K562 (cell line): ENCODE results near the gene POFUT2. TPM values are rescaled to one million over a fixed set of nuclear protein-coding genes. Genes with fewer than 3 reads are reported as not detected.

Experiments
- COPS2 ChIP-seq: fragments of 450-650 bp; conservative IDR thresholded peaks from 2 replicates; pipeline ENCODE4 v1.6.1; 2016; ENCODE audit warnings: mild to moderate bottlenecking, moderate library complexity
- ESRRA ChIP-seq: fragments of 450-650 bp; IDR thresholded peaks from 2 replicates; pipeline ENCODE4 v1.6.1; 2014; ENCODE audit warnings: low read depth, mild to moderate bottlenecking, moderate library complexity, borderline replicate concordance
- ETV5 ChIP-seq: sonication (generic); formaldehyde crosslinking; IDR thresholded peaks from 2 replicates; pipeline ENCODE4 v1.4.0; 2020; ENCODE audit warnings: low read depth, mild to moderate bottlenecking, missing genetic modification reagents
- ILF3 ChIP-seq: fragments of 450-650 bp; IDR thresholded peaks from 2 replicates; pipeline ENCODE4 v1.6.1; 2018; ENCODE audit warnings: antibody characterized with exemption, mild to moderate bottlenecking, moderate library complexity, borderline replicate concordance
- MYC ChIP-seq, 2 experiments: fragments of 250-450 bp in 1 of 2; sonication (Bioruptor Pico) in 1 of 2; IDR thresholded peaks; 2 replicates each; pipeline versions ENCODE4 v1.5.1 to v1.6.1; 2012 to 2021; ENCODE audit warnings: low read depth in 2 of 2, borderline replicate concordance in 1 of 2, improper control_type of control experiment in 1 of 2, low read length in 1 of 2, mild to moderate bottlenecking in 1 of 2, moderate library complexity in 1 of 2
- PYGO2 ChIP-seq: fragments of 450-650 bp; IDR thresholded peaks from 2 replicates; pipeline ENCODE4 v1.6.1; 2016; ENCODE audit warnings: mild to moderate bottlenecking, missing genetic modification characterization, moderate library complexity, missing compliant biosample characterization
- TAL1 ChIP-seq: fragments of 450-650 bp; IDR thresholded peaks from 2 replicates; pipeline ENCODE4 v1.6.1; 2016; ENCODE audit warnings: mild to moderate bottlenecking
- TEAD2 ChIP-seq: fragments of 450-650 bp; IDR thresholded peaks from 2 replicates; pipeline ENCODE4 v1.6.1; 2016; ENCODE audit warnings: missing genetic modification characterization, control low read depth, missing compliant biosample characterization
- TGIF2 ChIP-seq: sonication (generic); formaldehyde crosslinking; IDR thresholded peaks from 2 replicates; pipeline ENCODE4 v1.8.1; 2022; ENCODE audit warnings: mild to moderate bottlenecking, missing genetic modification reagents, moderate library complexity
- ZC3H11A ChIP-seq: IDR thresholded peaks from 2 replicates; pipeline ENCODE4 v1.6.1; 2012; ENCODE audit warnings: low read depth, low read length, improper control_type of control experiment
- ZNF133 ChIP-seq: fragments of 250-450 bp; sonication (Bioruptor Pico); IDR thresholded peaks from 2 replicates; pipeline ENCODE4 v1.4.0; 2020; ENCODE audit warnings: mild to moderate bottlenecking
- polyA plus RNA-seq, 8 experiments: library from polyadenylated mRNA; depleted of rRNA in 4 of 8; stranded (reverse) in 5 of 8; unstranded in 3 of 8; fragments of >200 nt; fragmentation: Nextera tagmentation in 2 of 8; fragmentation: Illumina TruSeq in 1 of 8; extraction: Ambion mirVana in 2 of 8; extraction: Trizol in 1 of 8; gene quantifications; 2 replicates each; pipeline versions ENCODE4 v1.2.1 to v1.2.3, GENCODE V29; 2011 to 2014; ENCODE audit warnings: inconsistent platforms in 1 of 8, missing spikeins in 1 of 8
- total RNA-seq, 7 experiments: library from RNA; depleted of rRNA in 6 of 7; stranded (reverse); fragments of >200 nt in 6 of 7; fragmentation: Illumina TruSeq in 2 of 7; extraction: Trizol in 2 of 7; gene quantifications; 2 replicates each; pipeline versions ENCODE4 v1.2.1 to v1.2.3, GENCODE V29; 2011 to 2021; ENCODE audit warnings: low replicate concordance in 1 of 7
- TF ChIP-seq, protein P1 (sequence below), 2 experiments: fragments of 450-650 bp in 1 of 2; IDR thresholded peaks; 2 replicates each; pipeline ENCODE4 v1.6.1; 2011 to 2017; ENCODE audit warnings: low read depth in 2 of 2, antibody characterized with exemption in 1 of 2, borderline replicate concordance in 1 of 2, low read length in 1 of 2, mild to moderate bottlenecking in 1 of 2, mixed read lengths in 1 of 2; ENCODE audit not compliant: control insufficient read depth in 1 of 2
- TF ChIP-seq, protein P2 (sequence below): fragments of 450-650 bp; IDR thresholded peaks from 2 replicates; pipeline ENCODE4 v1.7.1; 2018; ENCODE audit warnings: mild to moderate bottlenecking, low read depth; ENCODE audit not compliant: partially characterized antibody
- TF ChIP-seq, protein P3 (sequence below): fragments of 250-450 bp; sonication (Bioruptor Pico); IDR thresholded peaks from 2 replicates; pipeline ENCODE4 v1.4.0; 2020; ENCODE audit warnings: borderline replicate concordance
- TF ChIP-seq, protein P4 (sequence below): fragments of 450-650 bp; conservative IDR thresholded peaks from 2 replicates; pipeline ENCODE4 v1.6.1; 2016; ENCODE audit warnings: missing genetic modification characterization, low read depth, mild to moderate bottlenecking, missing compliant biosample characterization, moderate library complexity
- TF ChIP-seq, protein P5 (sequence below): fragments of 450-650 bp; IDR thresholded peaks from 2 replicates; pipeline ENCODE4 v1.6.1; 2016; ENCODE audit warnings: missing biosample characterization, missing genetic modification characterization

POFUT2 gene
- total and polyA plus RNA-seq, 9 of the 15 experiments (the other 6 are each of a cell fraction or from before 2014, with no cell fraction given): 1.1 to 24.2 (median 11.0) TPM

DNA sequence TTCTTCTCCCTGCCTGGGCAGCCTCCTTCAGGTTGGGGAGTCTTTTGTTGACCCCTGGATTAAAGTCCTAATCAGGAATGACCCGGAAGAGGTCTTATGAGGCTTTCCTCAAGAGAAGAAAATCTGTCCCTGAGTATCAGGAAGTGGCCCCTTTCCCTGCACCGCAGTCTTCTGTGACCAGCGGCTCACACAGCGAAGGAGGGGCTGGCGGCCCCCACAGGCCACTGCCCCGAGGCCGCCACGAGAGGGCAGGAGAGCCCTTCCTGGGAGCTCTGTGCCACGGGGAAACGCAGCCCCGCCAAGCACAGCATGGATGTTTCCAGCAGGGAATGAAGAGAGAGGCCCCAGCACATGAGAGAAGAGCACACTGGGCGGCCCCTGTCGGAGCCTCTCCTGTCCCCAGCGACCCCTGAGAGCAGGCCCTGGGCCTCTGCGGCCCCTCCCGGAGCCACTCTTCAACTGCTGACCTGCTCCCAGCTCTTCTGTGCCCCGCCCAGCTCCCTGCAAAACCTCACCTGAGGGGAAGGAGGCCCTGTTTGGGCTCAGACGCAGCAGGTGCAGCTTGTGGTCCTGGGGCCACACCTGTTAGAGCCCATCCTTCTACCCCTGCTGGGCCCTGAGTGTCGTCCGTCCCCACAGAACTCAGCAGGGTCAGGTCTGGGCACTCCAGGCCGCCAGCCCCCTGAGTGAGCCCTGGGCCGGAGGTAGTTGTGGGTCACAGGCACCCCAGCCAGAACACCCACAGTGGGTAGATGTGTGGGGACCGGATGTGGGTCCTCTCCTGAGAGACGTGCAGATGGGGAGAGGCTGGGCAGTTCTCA, 4.9 kb upstream of the POFUT2 start (continued):
- TF ChIP-seq, protein P1, sequence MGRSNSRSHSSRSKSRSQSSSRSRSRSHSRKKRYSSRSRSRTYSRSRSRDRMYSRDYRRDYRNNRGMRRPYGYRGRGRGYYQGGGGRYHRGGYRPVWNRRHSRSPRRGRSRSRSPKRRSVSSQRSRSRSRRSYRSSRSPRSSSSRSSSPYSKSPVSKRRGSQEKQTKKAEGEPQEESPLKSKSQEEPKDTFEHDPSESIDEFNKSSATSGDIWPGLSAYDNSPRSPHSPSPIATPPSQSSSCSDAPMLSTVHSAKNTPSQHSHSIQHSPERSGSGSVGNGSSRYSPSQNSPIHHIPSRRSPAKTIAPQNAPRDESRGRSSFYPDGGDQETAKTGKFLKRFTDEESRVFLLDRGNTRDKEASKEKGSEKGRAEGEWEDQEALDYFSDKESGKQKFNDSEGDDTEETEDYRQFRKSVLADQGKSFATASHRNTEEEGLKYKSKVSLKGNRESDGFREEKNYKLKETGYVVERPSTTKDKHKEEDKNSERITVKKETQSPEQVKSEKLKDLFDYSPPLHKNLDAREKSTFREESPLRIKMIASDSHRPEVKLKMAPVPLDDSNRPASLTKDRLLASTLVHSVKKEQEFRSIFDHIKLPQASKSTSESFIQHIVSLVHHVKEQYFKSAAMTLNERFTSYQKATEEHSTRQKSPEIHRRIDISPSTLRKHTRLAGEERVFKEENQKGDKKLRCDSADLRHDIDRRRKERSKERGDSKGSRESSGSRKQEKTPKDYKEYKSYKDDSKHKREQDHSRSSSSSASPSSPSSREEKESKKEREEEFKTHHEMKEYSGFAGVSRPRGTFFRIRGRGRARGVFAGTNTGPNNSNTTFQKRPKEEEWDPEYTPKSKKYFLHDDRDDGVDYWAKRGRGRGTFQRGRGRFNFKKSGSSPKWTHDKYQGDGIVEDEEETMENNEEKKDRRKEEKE (IDR thresholded peaks at IDR 0.05; ENCODE audit: borderline replicate concordance in 1 of 2, control insufficient read depth in 1 of 2, low read depth in 2 of 2, low read length in 1 of 2): no peak
- TF ChIP-seq, protein P2, sequence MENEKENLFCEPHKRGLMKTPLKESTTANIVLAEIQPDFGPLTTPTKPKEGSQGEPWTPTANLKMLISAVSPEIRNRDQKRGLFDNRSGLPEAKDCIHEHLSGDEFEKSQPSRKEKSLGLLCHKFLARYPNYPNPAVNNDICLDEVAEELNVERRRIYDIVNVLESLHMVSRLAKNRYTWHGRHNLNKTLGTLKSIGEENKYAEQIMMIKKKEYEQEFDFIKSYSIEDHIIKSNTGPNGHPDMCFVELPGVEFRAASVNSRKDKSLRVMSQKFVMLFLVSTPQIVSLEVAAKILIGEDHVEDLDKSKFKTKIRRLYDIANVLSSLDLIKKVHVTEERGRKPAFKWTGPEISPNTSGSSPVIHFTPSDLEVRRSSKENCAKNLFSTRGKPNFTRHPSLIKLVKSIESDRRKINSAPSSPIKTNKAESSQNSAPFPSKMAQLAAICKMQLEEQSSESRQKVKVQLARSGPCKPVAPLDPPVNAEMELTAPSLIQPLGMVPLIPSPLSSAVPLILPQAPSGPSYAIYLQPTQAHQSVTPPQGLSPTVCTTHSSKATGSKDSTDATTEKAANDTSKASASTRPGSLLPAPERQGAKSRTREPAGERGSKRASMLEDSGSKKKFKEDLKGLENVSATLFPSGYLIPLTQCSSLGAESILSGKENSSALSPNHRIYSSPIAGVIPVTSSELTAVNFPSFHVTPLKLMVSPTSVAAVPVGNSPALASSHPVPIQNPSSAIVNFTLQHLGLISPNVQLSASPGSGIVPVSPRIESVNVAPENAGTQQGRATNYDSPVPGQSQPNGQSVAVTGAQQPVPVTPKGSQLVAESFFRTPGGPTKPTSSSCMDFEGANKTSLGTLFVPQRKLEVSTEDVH: no peak
- no peak for TF ChIP-seq ZNF133 (CRISPR knock-in tag)
- TF ChIP-seq MYC (IDR thresholded peaks at IDR 0.05; ENCODE audit: low read depth, low read length): peak; percentile 57; the same call in 1 of the 2 replicates
- TF ChIP-seq MYC (CRISPR knock-in tag; IDR thresholded peaks at IDR 0.05; ENCODE audit: borderline replicate concordance, low read depth): no peak
- TF ChIP-seq COPS2: no peak
- TF ChIP-seq TAL1: no peak
- TF ChIP-seq TEAD2 (tag): no peak
- TF ChIP-seq, protein P3, sequence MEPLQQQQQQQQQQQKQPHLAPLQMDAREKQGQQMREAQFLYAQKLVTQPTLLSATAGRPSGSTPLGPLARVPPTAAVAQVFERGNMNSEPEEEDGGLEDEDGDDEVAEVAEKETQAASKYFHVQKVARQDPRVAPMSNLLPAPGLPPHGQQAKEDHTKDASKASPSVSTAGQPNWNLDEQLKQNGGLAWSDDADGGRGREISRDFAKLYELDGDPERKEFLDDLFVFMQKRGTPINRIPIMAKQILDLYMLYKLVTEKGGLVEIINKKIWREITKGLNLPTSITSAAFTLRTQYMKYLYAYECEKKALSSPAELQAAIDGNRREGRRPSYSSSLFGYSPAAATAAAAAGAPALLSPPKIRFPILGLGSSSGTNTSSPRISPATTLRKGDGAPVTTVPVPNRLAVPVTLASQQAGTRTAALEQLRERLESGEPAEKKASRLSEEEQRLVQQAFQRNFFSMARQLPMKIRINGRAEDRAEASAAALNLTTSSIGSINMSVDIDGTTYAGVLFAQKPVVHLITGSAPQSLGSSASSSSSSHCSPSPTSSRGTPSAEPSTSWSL: no peak
- TF ChIP-seq, protein P4, sequence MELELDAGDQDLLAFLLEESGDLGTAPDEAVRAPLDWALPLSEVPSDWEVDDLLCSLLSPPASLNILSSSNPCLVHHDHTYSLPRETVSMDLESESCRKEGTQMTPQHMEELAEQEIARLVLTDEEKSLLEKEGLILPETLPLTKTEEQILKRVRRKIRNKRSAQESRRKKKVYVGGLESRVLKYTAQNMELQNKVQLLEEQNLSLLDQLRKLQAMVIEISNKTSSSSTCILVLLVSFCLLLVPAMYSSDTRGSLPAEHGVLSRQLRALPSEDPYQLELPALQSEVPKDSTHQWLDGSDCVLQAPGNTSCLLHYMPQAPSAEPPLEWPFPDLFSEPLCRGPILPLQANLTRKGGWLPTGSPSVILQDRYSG (tag): no peak
- TF ChIP-seq ETV5 (CRISPR knock-in tag): no peak
- TF ChIP-seq, protein P5, sequence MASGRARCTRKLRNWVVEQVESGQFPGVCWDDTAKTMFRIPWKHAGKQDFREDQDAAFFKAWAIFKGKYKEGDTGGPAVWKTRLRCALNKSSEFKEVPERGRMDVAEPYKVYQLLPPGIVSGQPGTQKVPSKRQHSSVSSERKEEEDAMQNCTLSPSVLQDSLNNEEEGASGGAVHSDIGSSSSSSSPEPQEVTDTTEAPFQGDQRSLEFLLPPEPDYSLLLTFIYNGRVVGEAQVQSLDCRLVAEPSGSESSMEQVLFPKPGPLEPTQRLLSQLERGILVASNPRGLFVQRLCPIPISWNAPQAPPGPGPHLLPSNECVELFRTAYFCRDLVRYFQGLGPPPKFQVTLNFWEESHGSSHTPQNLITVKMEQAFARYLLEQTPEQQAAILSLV (tag): no peak
- TF ChIP-seq PYGO2 (tag): no peak
- TF ChIP-seq ILF3: no peak
- TF ChIP-seq TGIF2: 0 out of 2 replicates have a peak, but pooled peaks have one; percentile 25
- TF ChIP-seq ESRRA: peak; percentile 37; the same call in 1 of the 2 replicates
- TF ChIP-seq ZC3H11A: no peak
